Muscle layer of duodenum (tissue), 2 donors: Measurements from ENCODE around the gene PADI1.

Source experiments
- H3K27ac ChIP-seq: one replicate; pipeline ENCODE4 v1.7.0; 2013; ENCODE audit warnings: mild to moderate bottlenecking, low read length
- H3K27me3 ChIP-seq: one replicate; pipeline ENCODE4 v1.7.0; 2013; ENCODE audit warnings: low read depth, mild to moderate bottlenecking, control low read depth, low read length
- H3K36me3 ChIP-seq, 2 donors: one replicate each; pipeline ENCODE4 v1.7.0; 2013; ENCODE audit warnings: low read length in 2 of 2, control low read depth in 1 of 2, mild to moderate bottlenecking in 1 of 2; ENCODE audit not compliant: insufficient read depth in 2 of 2, control insufficient read depth in 1 of 2
- H3K4me1 ChIP-seq, 2 donors: one replicate each; pipeline ENCODE4 v1.7.0; 2013; ENCODE audit warnings: low read length in 2 of 2, mild to moderate bottlenecking in 2 of 2, control low read depth in 1 of 2, moderate library complexity in 1 of 2; ENCODE audit not compliant: insufficient read depth in 2 of 2, control insufficient read depth in 1 of 2
- H3K4me3 ChIP-seq, 2 donors: one replicate each; pipeline ENCODE4 v1.7.0; 2013; ENCODE audit warnings: low read length in 2 of 2, low read depth in 1 of 2, mild to moderate bottlenecking in 1 of 2
- H3K9me3 ChIP-seq, 2 donors: one replicate each; pipeline ENCODE4 v1.7.0; 2013; ENCODE audit warnings: low read length in 2 of 2, control low read depth in 1 of 2, mild to moderate bottlenecking in 1 of 2; ENCODE audit not compliant: control insufficient read depth in 1 of 2
- donor health status: healthy.

The PADI1 gene

GRCh38 chr1:17280894-17281293, 76.0 kb downstream of the PADI1 start:
- H3K36me3 ChIP-seq, result no peaks in the 10 kb centered on the region
- no peaks in the 10 kb centered on the region for H3K27me3 ChIP-seq
- H3K4me3 ChIP-seq, result no peak overlapping the region
- no peaks in the 10 kb centered on the region for H3K4me1 ChIP-seq
- H3K9me3 ChIP-seq, result no peaks in the 10 kb centered on the region
- H3K27ac ChIP-seq, result no peak overlapping the region

- Histone ChIP-seq H3K9me3 (no peaks in the 10 kb centered on the region), H3K4me3 (no peak overlapping the region), H3K27ac (no peak overlapping the region), H3K27me3 (no peaks in the 10 kb centered on the region), H3K36me3 (no peaks in the 10 kb centered on the region), H3K4me1 (no peaks in the 10 kb centered on the region)
These were observed 76.8 kb downstream of the PADI1 start for GRCh38 chr1:17281775-17282181.

GRCh38 chr1:17282836-17283235, 77.9 kb downstream of the PADI1 start:
- Histone ChIP-seq H3K36me3 (no peaks in the 10 kb centered on the region), H3K27me3 (no peaks in the 10 kb centered on the region), H3K4me1 (no peaks in the 10 kb centered on the region), H3K4me3 (no peak overlapping the region), H3K27ac (no peak overlapping the region), H3K9me3 (no peaks in the 10 kb centered on the region)

- H3K27ac ChIP-seq, result no peak overlapping the region
- H3K4me1 ChIP-seq, result no peaks in the 10 kb centered on the region
- H3K27me3 ChIP-seq, result no peaks in the 10 kb centered on the region
- no peaks in the 10 kb centered on the region for H3K9me3 ChIP-seq
- H3K4me3 ChIP-seq, result no peak overlapping the region
- no peaks in the 10 kb centered on the region for H3K36me3 ChIP-seq
These were observed 81.7 kb downstream of the PADI1 start for GRCh38 chr1:17286646-17287045.

GRCh38 chr1:17287130-17287776, 82.3 kb downstream of the PADI1 start:
- no peaks in the 10 kb centered on the region for H3K27me3 ChIP-seq
- H3K9me3 ChIP-seq, result no peaks in the 10 kb centered on the region
- no peaks in the 10 kb centered on the region for H3K36me3 ChIP-seq
- no peak overlapping the region for H3K27ac ChIP-seq
- H3K4me3 ChIP-seq, result no peak overlapping the region
- no peaks in the 10 kb centered on the region for H3K4me1 ChIP-seq

GRCh38 chr1:17289721-17290120, 84.8 kb downstream of the PADI1 start:
- no peaks in the 10 kb centered on the region for H3K9me3 ChIP-seq
- no peak overlapping the region for H3K4me3 ChIP-seq
- H3K36me3 ChIP-seq, result no peaks in the 10 kb centered on the region
- H3K27ac ChIP-seq, result no peak overlapping the region
- H3K27me3 ChIP-seq, result no peaks in the 10 kb centered on the region
- no peaks in the 10 kb centered on the region for H3K4me1 ChIP-seq

GRCh38 chr1:17290553-17290952, 85.6 kb downstream of the PADI1 start:
- Histone ChIP-seq H3K4me1 (no peaks in the 10 kb centered on the region), H3K4me3 (no peak overlapping the region), H3K27ac (no peak overlapping the region), H3K9me3 (no peaks in the 10 kb centered on the region), H3K27me3 (no peaks in the 10 kb centered on the region), H3K36me3 (no peaks in the 10 kb centered on the region)

- Histone ChIP-seq H3K4me3 (no peak overlapping the region), H3K27ac (no peak overlapping the region), H3K36me3 (no peaks in the 10 kb centered on the region), H3K9me3 (peaks cover 0 to 3% of the 10 kb centered on the region in 2 donors), H3K27me3 (no peaks in the 10 kb centered on the region), H3K4me1 (no peaks in the 10 kb centered on the region)
These were observed 87.6 kb downstream of the PADI1 start for GRCh38 chr1:17292299-17293160.

GRCh38 chr1:17293681-17294425, 88.9 kb downstream of the PADI1 start:
- peaks cover 0 to 3% of the 10 kb centered on the region in 2 donors for H3K9me3 ChIP-seq
- no peaks in the 10 kb centered on the region for H3K36me3 ChIP-seq
- no peaks in the 10 kb centered on the region for H3K4me1 ChIP-seq
- H3K4me3 ChIP-seq, result no peak overlapping the region
- H3K27me3 ChIP-seq, result no peaks in the 10 kb centered on the region
- H3K27ac ChIP-seq, result no peak overlapping the region

- Histone ChIP-seq H3K4me3 (no peak overlapping the region), H3K36me3 (no peaks in the 10 kb centered on the region), H3K27ac (no peak overlapping the region), H3K27me3 (no peaks in the 10 kb centered on the region), H3K9me3 (peaks cover 0 to 3% of the 10 kb centered on the region in 2 donors), H3K4me1 (no peaks in the 10 kb centered on the region)
These were observed 90.4 kb downstream of the PADI1 start for GRCh38 chr1:17295292-17295691.
